ENCODE results near the gene GRM4.

DNA sequence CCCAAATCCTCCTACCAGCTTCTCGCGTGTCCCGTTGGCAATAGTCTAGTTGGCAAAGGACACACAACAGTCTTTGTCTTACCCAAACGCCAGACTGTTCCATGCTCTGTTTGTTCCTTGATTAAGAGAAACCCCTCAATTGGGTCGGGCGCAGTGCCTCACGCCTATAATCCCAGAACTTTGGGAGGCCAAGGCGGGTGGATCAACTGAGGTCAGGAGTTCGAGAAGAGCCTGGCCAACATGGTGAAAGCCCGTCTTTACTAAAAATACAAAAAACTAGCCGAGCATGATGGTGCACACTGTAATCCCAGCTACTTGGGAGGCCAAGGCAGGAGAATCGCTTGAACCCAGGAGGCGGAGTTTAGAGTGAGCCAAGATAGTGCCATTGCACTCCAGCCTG is 153.7 kb downstream of the GRM4 start:
- TF ChIP-seq, protein P1, sequence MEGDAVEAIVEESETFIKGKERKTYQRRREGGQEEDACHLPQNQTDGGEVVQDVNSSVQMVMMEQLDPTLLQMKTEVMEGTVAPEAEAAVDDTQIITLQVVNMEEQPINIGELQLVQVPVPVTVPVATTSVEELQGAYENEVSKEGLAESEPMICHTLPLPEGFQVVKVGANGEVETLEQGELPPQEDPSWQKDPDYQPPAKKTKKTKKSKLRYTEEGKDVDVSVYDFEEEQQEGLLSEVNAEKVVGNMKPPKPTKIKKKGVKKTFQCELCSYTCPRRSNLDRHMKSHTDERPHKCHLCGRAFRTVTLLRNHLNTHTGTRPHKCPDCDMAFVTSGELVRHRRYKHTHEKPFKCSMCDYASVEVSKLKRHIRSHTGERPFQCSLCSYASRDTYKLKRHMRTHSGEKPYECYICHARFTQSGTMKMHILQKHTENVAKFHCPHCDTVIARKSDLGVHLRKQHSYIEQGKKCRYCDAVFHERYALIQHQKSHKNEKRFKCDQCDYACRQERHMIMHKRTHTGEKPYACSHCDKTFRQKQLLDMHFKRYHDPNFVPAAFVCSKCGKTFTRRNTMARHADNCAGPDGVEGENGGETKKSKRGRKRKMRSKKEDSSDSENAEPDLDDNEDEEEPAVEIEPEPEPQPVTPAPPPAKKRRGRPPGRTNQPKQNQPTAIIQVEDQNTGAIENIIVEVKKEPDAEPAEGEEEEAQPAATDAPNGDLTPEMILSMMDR (IDR thresholded peaks at IDR 0.05) = no peak
- TF ChIP-seq POLR2A (IDR thresholded peaks at IDR 0.05) = no peak

Data from uterus (tissue), 2 donors.